GM21447 (cell line): ENCODE data around the gene RPUSD4.
"Not testable (repeated sequence)": the region's sequence is repeated elsewhere in the genome, so short reads cannot be mapped to it uniquely, and the experiment has no call there.

Experiments
- ATAC-seq: cut with Tn5 transposase; IDR thresholded peaks from one replicate; pipeline ENCODE4 v1.9.1; 2021; ENCODE audit not compliant: unreplicated experiment

The RPUSD4 gene

GRCh38 chr11:126211236-126212088, at the start of gene RPUSD4, which contains the start of gene FAM118B:
Gene RPUSD4, minus strand, starts transcription at chr11:126211650. Its CDS starts 12 bp downstream, at chr11:126211638.
Gene FAM118B, plus strand, starts transcription at chr11:126211782. Its CDS starts 23,220 bp downstream, at chr11:126235002.
- ATAC-seq, result peak; percentile 93

- ATAC-seq, result no peak
These were observed 46.3 kb upstream of the RPUSD4 start for GRCh38 chr11:126257764-126258163.

- ATAC-seq, result no peak
These were observed 45.7 kb upstream of the RPUSD4 start for GRCh38 chr11:126257144-126257543.

GRCh38 chr11:126256216-126256615, 44.8 kb upstream of the RPUSD4 start:
- ATAC-seq, result no peak

- ATAC-seq, result not testable (repeated sequence)
These were observed 44.1 kb upstream of the RPUSD4 start for GRCh38 chr11:126255507-126255906.

GRCh38 chr11:126254819-126255218, 43.4 kb upstream of the RPUSD4 start:
- ATAC-seq, result no peak

- no peak for ATAC-seq
These were observed 41.8 kb upstream of the RPUSD4 start for GRCh38 chr11:126253265-126253664.

- no peak for ATAC-seq
These were observed 35.2 kb upstream of the RPUSD4 start for GRCh38 chr11:126246636-126247035.

- ATAC-seq, result no peak
These were observed 21.9 kb upstream of the RPUSD4 start for GRCh38 chr11:126233391-126233790.

GRCh38 chr11:126232683-126233082, 21.2 kb upstream of the RPUSD4 start:
- ATAC-seq, result no peak

GRCh38 chr11:126231725-126232459, 20.4 kb upstream of the RPUSD4 start:
- no peak for ATAC-seq

- no peak for ATAC-seq
These were observed 18.5 kb upstream of the RPUSD4 start for GRCh38 chr11:126229858-126230540.

- ATAC-seq, result no peak
These were observed 15.1 kb upstream of the RPUSD4 start for GRCh38 chr11:126226334-126227084.

- no peak for ATAC-seq
These were observed 13.8 kb upstream of the RPUSD4 start for GRCh38 chr11:126225295-126225665.

GRCh38 chr11:126224647-126225294, 13.3 kb upstream of the RPUSD4 start:
- ATAC-seq, result no peak

- no peak for ATAC-seq
These were observed 8.1 kb upstream of the RPUSD4 start for GRCh38 chr11:126219547-126219946.

- ATAC-seq, result no peak
These were observed 6.0 kb upstream of the RPUSD4 start for GRCh38 chr11:126217491-126217890.

- ATAC-seq, result no peak
These were observed 5.3 kb upstream of the RPUSD4 start for GRCh38 chr11:126216526-126217305.

GRCh38 chr11:126214841-126215240, 3.4 kb upstream of the RPUSD4 start:
- no peak for ATAC-seq
